SK-N-SH treated with all-trans-retinoic acid at 6 μM for 48 hours (cell line): ENCODE data around the gene NR1D2.

Experiments
- BACH2 ChIP-seq: fragments of 250-450 bp; sonication (Bioruptor Pico); IDR thresholded peaks from 2 replicates; pipeline ENCODE4 v1.9.0; 2021; ENCODE audit warnings: mild to moderate bottlenecking, borderline replicate concordance
- GLIS3 ChIP-seq: fragments of 250-450 bp; sonication (Bioruptor Pico); IDR thresholded peaks from 2 replicates; pipeline ENCODE4 v1.5.0; 2020; ENCODE audit warnings: mild to moderate bottlenecking, moderate library complexity
- PPARA ChIP-seq: fragments of 250-450 bp; sonication (Bioruptor Pico); IDR thresholded peaks from 2 replicates; pipeline ENCODE4 v1.5.0; 2020; ENCODE audit warnings: mild to moderate bottlenecking, borderline replicate concordance
- RARB ChIP-seq: fragments of 250-450 bp; sonication (Bioruptor Pico); IDR thresholded peaks from 2 replicates; pipeline ENCODE4 v1.8.0; 2021; ENCODE audit warnings: mild to moderate bottlenecking, moderate library complexity
- TF ChIP-seq, protein P1 (sequence below): fragments of 250-450 bp; sonication (Bioruptor Pico); IDR thresholded peaks from 2 replicates; pipeline ENCODE4 v1.8.0; 2021; ENCODE audit warnings: low read depth, mild to moderate bottlenecking, moderate library complexity, borderline replicate concordance

DNA sequence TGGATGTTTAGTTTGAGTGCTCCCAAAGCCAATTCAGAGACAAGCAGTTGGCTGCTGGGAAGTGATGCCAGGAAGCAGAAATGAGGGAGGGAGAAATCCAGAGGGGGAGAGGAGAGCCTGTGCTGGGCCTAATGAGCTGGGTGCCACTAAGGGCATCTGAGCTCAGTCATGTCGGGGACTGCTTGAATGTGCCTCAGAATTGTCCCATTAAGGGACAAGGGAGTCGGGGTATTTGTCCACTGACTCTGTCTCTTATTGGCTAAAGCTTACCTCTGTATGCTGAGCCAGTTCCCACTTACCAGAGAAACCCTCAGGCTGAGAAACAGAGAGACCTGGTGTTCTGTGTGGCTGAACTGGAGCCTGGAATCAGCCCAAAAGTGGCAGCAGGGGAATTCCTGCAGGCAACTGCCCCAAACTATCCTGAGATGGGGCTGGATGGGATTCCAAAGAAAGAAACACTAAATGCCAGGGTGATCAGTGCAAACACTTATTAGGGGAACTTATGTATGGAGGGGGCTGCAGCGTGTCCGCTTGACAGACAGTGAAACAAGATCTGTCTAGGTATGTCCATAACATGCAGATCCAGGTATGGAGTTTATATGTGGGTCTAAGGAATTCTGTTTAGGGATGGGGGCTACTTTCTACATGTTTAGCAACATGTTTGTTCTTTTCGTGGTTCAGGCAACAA is 48.6 kb downstream of the NR1D2 start:
- TF ChIP-seq, protein P1, sequence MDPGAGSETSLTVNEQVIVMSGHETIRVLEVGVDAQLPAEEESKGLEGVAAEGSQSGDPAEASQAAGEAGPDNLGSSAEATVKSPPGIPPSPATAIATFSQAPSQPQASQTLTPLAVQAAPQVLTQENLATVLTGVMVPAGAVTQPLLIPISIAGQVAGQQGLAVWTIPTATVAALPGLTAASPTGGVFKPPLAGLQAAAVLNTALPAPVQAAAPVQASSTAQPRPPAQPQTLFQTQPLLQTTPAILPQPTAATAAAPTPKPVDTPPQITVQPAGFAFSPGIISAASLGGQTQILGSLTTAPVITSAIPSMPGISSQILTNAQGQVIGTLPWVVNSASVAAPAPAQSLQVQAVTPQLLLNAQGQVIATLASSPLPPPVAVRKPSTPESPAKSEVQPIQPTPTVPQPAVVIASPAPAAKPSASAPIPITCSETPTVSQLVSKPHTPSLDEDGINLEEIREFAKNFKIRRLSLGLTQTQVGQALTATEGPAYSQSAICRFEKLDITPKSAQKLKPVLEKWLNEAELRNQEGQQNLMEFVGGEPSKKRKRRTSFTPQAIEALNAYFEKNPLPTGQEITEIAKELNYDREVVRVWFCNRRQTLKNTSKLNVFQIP (CRISPR knock-in tag), result no peak
- TF ChIP-seq RARB (no peak), GLIS3 (no peak), PPARA (no peak), BACH2 (CRISPR knock-in tag) (no peak)
